GM12878 (cell line): ENCODE measurements around the gene NOSTRIN. TPM values are rescaled to one million over a fixed set of nuclear protein-coding genes. Genes with fewer than 3 reads are reported as not detected.

Experiments
- ATAC-seq: fragments of 200-7000 bp; cut with Tn5 transposase; 3 replicates; pipeline ENCODE4 v1.9.1; 2020; ENCODE audit warnings: mild to moderate bottlenecking, moderate library complexity
- BruUV-seq: library from RNA; stranded (reverse); fragments of 400-500 nt; replicated peaks from 2 replicates; lab custom pipeline; 2021; lab: Mats Ljungman, UMichigan
- CTCF ChIA-PET: fragments of 300-600 bp; sonication (Branson Sonifier 250); formaldehyde crosslinking; extraction: SDS; loops from one replicate; lab custom pipeline; 2021; ENCODE audit warnings: inconsistent platforms; lab: Yijun Ruan, JAX
- POLR2A ChIA-PET: fragments of 350-600 bp; formaldehyde crosslinking; extraction: SDS; loops from one replicate; lab custom pipeline; 2021; ENCODE audit warnings: inconsistent platforms; lab: Charles Lee
- RAD21 ChIA-PET: fragments of 300-600 bp; sonication (Branson Sonifier 250); formaldehyde crosslinking; loops from one replicate; lab custom pipeline; 2023; ENCODE audit warnings: antibody characterized with exemption; ENCODE audit not compliant: unreplicated experiment; lab: Charles Lee
- SMC1A ChIA-PET: fragments of 300-600 bp; sonication (Branson Sonifier 250); formaldehyde crosslinking; loops from one replicate; lab custom pipeline; 2023; ENCODE audit not compliant: unreplicated experiment, uncharacterized antibody; lab: Charles Lee
- DNase-seq: peaks from one replicate; pipeline ENCODE4 v3.0.0-alpha.2; 2011; ENCODE audit warnings: low read depth, low spot score
- FAIRE-seq: peaks from 3 replicates; lab custom pipeline; 2011; peaks lifted over from hg19 to GRCh38; lab: Jason Lieb, UNC
- H2AFZ ChIP-seq: 2 replicates; pipeline ENCODE4 v1.6.0; 2011; ENCODE audit warnings: low read depth, low read length, control low read depth; ENCODE audit not compliant: control insufficient read depth
- H3K27ac ChIP-seq: 2 replicates; pipeline ENCODE4 v1.5.1; 2011; ENCODE audit warnings: control low read depth; ENCODE audit not compliant: control insufficient read depth, insufficient read depth
- H3K27me3 ChIP-seq, 2 experiments: replicated peaks in 1 of 2; 2 replicates each; pipeline versions ENCODE4 v1.6.0 to v1.6.1; 2011; ENCODE audit warnings: low read length in 1 of 2; ENCODE audit not compliant: control insufficient read depth in 2 of 2, insufficient read depth in 2 of 2
- H3K36me3 ChIP-seq, 2 experiments: 2 replicates each; pipeline ENCODE4 v1.5.1; 2011; ENCODE audit warnings: low read length in 1 of 2; ENCODE audit not compliant: control insufficient read depth in 2 of 2, insufficient read depth in 2 of 2
- H3K4me1 ChIP-seq: 2 replicates; pipeline ENCODE4 v1.6.1; 2011; ENCODE audit warnings: mild to moderate bottlenecking, low read length, moderate library complexity, mixed read lengths; ENCODE audit not compliant: control insufficient read depth, insufficient read depth
- H3K4me2 ChIP-seq: 2 replicates; pipeline ENCODE4 v1.6.0; 2011; ENCODE audit warnings: control low read depth; ENCODE audit not compliant: control insufficient read depth, insufficient read depth
- H3K4me3 ChIP-seq: fragments of 200-600 bp; sonication (generic); 2 replicates; pipeline ENCODE4 v1.5.1; 2016
- H3K79me2 ChIP-seq: 2 replicates; pipeline ENCODE4 v1.6.0; 2011; ENCODE audit warnings: low read length; ENCODE audit not compliant: control insufficient read depth, insufficient read depth
- H3K9ac ChIP-seq: 2 replicates; pipeline ENCODE4 v1.8.0; 2011; ENCODE audit warnings: low read length, control low read depth, mixed read lengths; ENCODE audit not compliant: control insufficient read depth, insufficient read depth
- H3K9me3 ChIP-seq: replicated peaks from 3 replicates; pipeline ENCODE4 v1.5.1; 2011; ENCODE audit warnings: mild to moderate bottlenecking, low read length; ENCODE audit not compliant: control insufficient read depth, insufficient read depth
- H4K20me1 ChIP-seq: 2 replicates; pipeline ENCODE4 v1.6.0; 2011; ENCODE audit not compliant: control insufficient read depth, insufficient read depth
- ASH2L ChIP-seq: fragments of 300-600, 200-600 bp; sonication (generic); IDR thresholded peaks from 2 replicates; pipeline ENCODE4 v1.6.1; 2017; ENCODE audit warnings: low read depth, mild to moderate bottlenecking, borderline replicate concordance
- CBFB ChIP-seq: IDR thresholded peaks from 2 replicates; pipeline ENCODE4 v1.6.1; 2016; ENCODE audit warnings: antibody characterized with exemption, low read depth
- CHD1 ChIP-seq: IDR thresholded peaks from 2 replicates; pipeline ENCODE4 v1.6.1; 2012; ENCODE audit warnings: low read depth, low read length, improper control_type of control experiment
- CHD4 ChIP-seq: fragments of 200-600 bp; sonication (generic); IDR thresholded peaks from 2 replicates; pipeline ENCODE4 v1.6.1; 2016; ENCODE audit warnings: mild to moderate bottlenecking
- E2F8 ChIP-seq: fragments of 450-650 bp; IDR thresholded peaks from 2 replicates; pipeline ENCODE4 v1.6.1; 2018; ENCODE audit warnings: mild to moderate bottlenecking, low read depth, moderate library complexity; ENCODE audit not compliant: partially characterized antibody
- EED ChIP-seq: sonication (generic); IDR thresholded peaks from 2 replicates; pipeline ENCODE4 v1.6.1; 2016; ENCODE audit warnings: antibody characterized with exemption, low read depth
- ETV6 ChIP-seq, 2 experiments: fragments of 450-650 bp in 1 of 2; IDR thresholded peaks in 1 of 2; conservative IDR thresholded peaks in 1 of 2; 2 replicates each; pipeline ENCODE4 v1.6.1; 2014; ENCODE audit warnings: antibody characterized with exemption in 1 of 2, borderline replicate concordance in 1 of 2, low read depth in 1 of 2, mild to moderate bottlenecking in 1 of 2, moderate library complexity in 1 of 2
- KLF5 ChIP-seq: fragments of 450-650 bp; IDR thresholded peaks from 2 replicates; pipeline ENCODE4 v1.6.1; 2014; ENCODE audit warnings: mild to moderate bottlenecking; ENCODE audit not compliant: partially characterized antibody
- MAX ChIP-seq: IDR thresholded peaks from 2 replicates; pipeline ENCODE4 v1.6.1; 2012; ENCODE audit warnings: low read depth, low read length, improper control_type of control experiment
- NFYA ChIP-seq: IDR thresholded peaks from 2 replicates; pipeline ENCODE4 v1.6.1; 2011; ENCODE audit warnings: low read depth, mild to moderate bottlenecking, low read length, improper control_type of control experiment, borderline replicate concordance
- SPI1 ChIP-seq: IDR thresholded peaks from 2 replicates; pipeline ENCODE4 v1.6.1; 2011; ENCODE audit warnings: low read depth, mild to moderate bottlenecking, low read length, moderate library complexity, borderline replicate concordance; ENCODE audit not compliant: insufficient read depth
- ZNF24 ChIP-seq: fragments of 450-650 bp; IDR thresholded peaks from 2 replicates; pipeline ENCODE4 v1.6.1; 2017; ENCODE audit warnings: antibody characterized with exemption, mild to moderate bottlenecking
- ZNF274 ChIP-seq: IDR thresholded peaks from one replicate; pipeline ENCODE4 v1.8.0; 2011; ENCODE audit not compliant: insufficient read length, insufficient read depth
- ZNF384 ChIP-seq: IDR thresholded peaks from 2 replicates; pipeline ENCODE4 v1.6.1; 2012; ENCODE audit warnings: low read depth, mild to moderate bottlenecking, low read length, improper control_type of control experiment, borderline replicate concordance
- ZZZ3 ChIP-seq: IDR thresholded peaks from 2 replicates; pipeline ENCODE4 v1.6.1; 2011; ENCODE audit warnings: low read depth; ENCODE audit not compliant: control insufficient read depth, insufficient read length
- WGBS: methylation state at CpG from one replicate; pipeline ENCODE4 v1.1.6; 2016; ENCODE audit warnings: low lambda C conversion rate; ENCODE audit not compliant: insufficient replicate concordance, insufficient coverage; ENCODE audit errors: missing lambda C conversion rate; 5-methylcytosine and 5-hydroxymethylcytosine counted together
- in situ Hi-C: fragments of 300-500 bp; cut with MboI; formaldehyde crosslinking; loops from 9 replicates; pipeline ENCODE4 v1.14.3; 2018; ENCODE audit warnings: mixed read lengths
- intact Hi-C: fragments of 100-400 bp; cut with micrococcal nuclease; formaldehyde crosslinking; loops from one replicate; pipeline ENCODE4 v1.14.2; 2022; ENCODE audit not compliant: unreplicated experiment
- polyA plus RNA-seq, 11 experiments: library from polyadenylated mRNA; depleted of rRNA in 4 of 11; unstranded in 6 of 11; stranded (reverse) in 5 of 11; fragments of >200 nt; fragmentation: Nextera tagmentation in 4 of 11; fragmentation: Illumina TruSeq in 1 of 11; extraction: Ambion mirVana in 4 of 11; extraction: Trizol in 1 of 11; gene quantifications; 1 replicate in 1 of 11; 2 replicates in 10 of 11; pipeline versions ENCODE4 v1.2.1 to v1.2.3, GENCODE V29; 2011 to 2016; ENCODE audit warnings: inconsistent platforms in 2 of 11, missing spikeins in 2 of 11, low read depth in 1 of 11
- total RNA-seq, 4 experiments: library from RNA; depleted of rRNA in 3 of 4; stranded (reverse); fragments of >200 nt in 3 of 4; fragmentation: Illumina TruSeq in 1 of 4; extraction: Trizol in 1 of 4; gene quantifications; 2 replicates each; pipeline versions ENCODE4 v1.2.1 to v1.2.3, GENCODE V29; 2013 to 2021

NOSTRIN gene
- total and polyA plus RNA-seq, 10 of the 15 experiments (the other 5 are each of a cell fraction or from before 2014, with no cell fraction given): 0.13 to 0.42 (median 0.37) TPM; not detected in 5

GRCh38 chr2:168855601-168856000, 53.2 kb downstream of the NOSTRIN start:
- H3K4me1 ChIP-seq: no peaks in the 10 kb centered on the region
- ChIA-PET POLR2A (no interaction called here), SMC1A (no interaction called here), RAD21 (no interaction called here)
- FAIRE-seq: no peak
- H3K79me2 ChIP-seq: no peaks in the 10 kb centered on the region
- H3K9me3 ChIP-seq: no peaks in the 10 kb centered on the region
- H3K9ac ChIP-seq: no peak overlapping the region
- H3K36me3 ChIP-seq: no peaks in the 10 kb centered on the region; a peak in 1 of 4 replicates
- ATAC-seq: no peak
- intact Hi-C loops: no loop called here
- DNase-seq: no peak
- BruUV-seq: no TSS peak
- no peaks in the 10 kb centered on the region for H4K20me1 ChIP-seq
- H3K27me3 ChIP-seq: no peaks in the 10 kb centered on the region
- TF ChIP-seq KLF5: no peak
- no peak for TF ChIP-seq ZNF384
- TF ChIP-seq ZZZ3: no peak
- TF ChIP-seq MAX: no peak
- TF ChIP-seq NFYA: no peak
- TF ChIP-seq ZNF274: no peak
- TF ChIP-seq CHD1: no peak
- TF ChIP-seq ETV6 (conservative IDR thresholded peaks at IDR 0.05 in 1 of 2, IDR thresholded peaks at IDR 0.05 in 1 of 2; ENCODE audit: borderline replicate concordance in 1 of 2, low read depth in 1 of 2): no peak
- TF ChIP-seq CBFB: no peak
- no peak for TF ChIP-seq E2F8
- no peak for TF ChIP-seq SPI1
- TF ChIP-seq ASH2L: no peak
- no peak for TF ChIP-seq ZNF24
- no peak for TF ChIP-seq CHD4
- no peak for TF ChIP-seq EED
- TF ChIP-seq, all 136 proteins: peak for 0
- Histone ChIP-seq H3K4me2 (no peak overlapping the region), H3K27ac (no peak overlapping the region), H3K4me3 (no peak overlapping the region), H2AFZ (no peak overlapping the region)
- CTCF ChIA-PET: no interaction called here
- in situ Hi-C loops: no loop called here
- 93% methylated on average over 3 of the region's 3 CpGs for WGBS
